ENCODE measurements around the gene FMN1.

- TF ChIP-seq CTCF (IDR thresholded peaks at IDR 0.05) (no peak), ZNF317 (CRISPR knock-in tag; IDR thresholded peaks at IDR 0.05; ENCODE audit: borderline replicate concordance, low read depth) (no peak), USF2 (CRISPR knock-in tag; IDR thresholded peaks at IDR 0.05) (no peak)
- TF ChIP-seq, protein P1, sequence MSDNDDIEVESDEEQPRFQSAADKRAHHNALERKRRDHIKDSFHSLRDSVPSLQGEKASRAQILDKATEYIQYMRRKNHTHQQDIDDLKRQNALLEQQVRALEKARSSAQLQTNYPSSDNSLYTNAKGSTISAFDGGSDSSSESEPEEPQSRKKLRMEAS (CRISPR knock-in tag; IDR thresholded peaks at IDR 0.05): no peak
Measured at GRCh38 chr15:32781781-32782180, 412.7 kb downstream of the FMN1 start.
